Activated naive CD4-positive, alpha-beta T cell treated with anti-CD3 and anti-CD28 coated beads, Interleukin-2, amount 50 U/mL, for 72 hours (primary cell): ENCODE results near the gene FYCO1. TPM values are rescaled to one million over a fixed set of nuclear protein-coding genes. Genes with fewer than 3 reads are reported as not detected.
A peak's percentile ranks its signal among the peaks of the same experiment; 100 is the strongest.

Source experiments
- ATAC-seq, 2 donors: fragments of 150-1000 bp; cut with Tn5 transposase; 2 replicates each; pipeline ENCODE4 v1.10.0; 2021; ENCODE audit warnings: mild to moderate bottlenecking in 2 of 2, moderate library complexity in 2 of 2
- DNase-seq, 2 donors: peaks; one replicate each; pipeline ENCODE4 v3.0.0; 2021 to 2022; ENCODE audit warnings: low spot score in 2 of 2
- H3K27ac Mint-ChIP-seq, 2 donors: one replicate each; pipeline ENCODE4 v1.8.0; 2022; ENCODE audit warnings: mild to moderate bottlenecking in 2 of 2, mixed read lengths in 2 of 2
- H3K36me3 Mint-ChIP-seq, 2 donors: one replicate each; pipeline ENCODE4 v1.8.0; 2022; ENCODE audit warnings: mixed read lengths in 2 of 2
- H3K9me3 Mint-ChIP-seq, 2 donors: one replicate each; pipeline ENCODE4 v1.8.0; 2022; ENCODE audit warnings: mixed read lengths in 2 of 2
- total RNA-seq, 2 donors: library from RNA; stranded (reverse); gene quantifications; one replicate each; pipeline ENCODE4 v1.2.3, GENCODE V29; 2022

FYCO1 gene
- total RNA-seq, 2 donors from 2014 or later, result 4.4 to 18.1 TPM

DNA sequence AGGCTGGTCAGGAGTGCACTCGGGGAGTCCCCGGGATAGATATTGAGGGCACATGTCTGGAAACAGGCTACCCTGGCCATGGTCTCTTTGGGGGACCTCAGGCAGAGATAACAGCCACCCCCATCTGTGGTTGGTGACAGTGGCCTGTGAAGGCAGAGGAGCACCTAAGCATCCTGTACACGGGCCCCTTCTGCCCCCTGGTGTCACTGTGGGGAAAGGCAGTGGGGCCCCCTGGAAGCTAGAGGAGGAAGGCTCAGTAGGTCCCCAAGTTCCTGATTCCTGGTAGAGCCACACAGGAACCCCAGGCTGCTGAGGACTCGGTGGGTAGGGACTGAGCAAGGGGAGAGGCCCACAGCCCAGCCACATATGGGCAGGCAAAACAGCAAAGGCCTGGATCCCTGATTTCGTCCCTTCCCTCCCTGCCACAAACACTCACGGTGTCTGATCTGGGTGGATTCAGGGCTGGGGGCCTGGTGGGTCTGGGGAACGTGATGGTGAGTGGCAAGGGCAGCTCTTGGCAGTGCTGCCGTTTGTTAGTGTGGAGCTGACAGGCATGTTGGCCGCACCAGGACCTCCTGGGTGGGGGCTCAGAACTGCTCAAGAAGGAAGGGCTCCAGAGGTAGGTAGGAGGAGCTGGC, 66.5 kb downstream of the FYCO1 start:
- H3K9me3 Mint-ChIP-seq, result no peaks in the 10 kb centered on the region
- no peak overlapping the region for H3K27ac Mint-ChIP-seq
- H3K36me3 Mint-ChIP-seq, result peaks cover 0 to 5% of the 10 kb centered on the region in 2 donors
- ATAC-seq, result peak; percentile 84 to 91
- peak; percentile 66 to 74 for DNase-seq

DNA sequence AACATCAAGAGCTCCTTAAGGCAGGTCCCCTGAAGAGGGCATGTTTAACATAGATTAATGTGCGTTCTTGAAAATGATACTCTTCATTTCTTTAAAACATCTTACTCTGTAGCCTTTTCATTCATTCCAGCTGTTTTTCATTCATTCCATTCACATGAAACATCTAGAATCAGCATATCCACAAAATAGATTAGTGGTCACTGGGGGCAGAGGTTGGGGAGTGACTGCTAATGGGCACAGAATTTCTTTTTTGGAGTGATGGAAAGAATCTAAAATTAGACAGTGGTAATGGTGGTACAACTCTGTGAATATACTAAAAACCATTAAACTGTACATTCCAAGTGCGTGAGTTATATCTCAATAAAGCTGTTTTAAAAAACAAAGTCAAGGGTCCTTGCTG, 67.7 kb downstream of the FYCO1 start:
- DNase-seq (no peak), ATAC-seq (no peak)
- H3K27ac Mint-ChIP-seq, result no peak overlapping the region
- no peaks in the 10 kb centered on the region for H3K9me3 Mint-ChIP-seq
- H3K36me3 Mint-ChIP-seq, result peaks cover 7 to 13% of the 10 kb centered on the region in 2 donors

DNA sequence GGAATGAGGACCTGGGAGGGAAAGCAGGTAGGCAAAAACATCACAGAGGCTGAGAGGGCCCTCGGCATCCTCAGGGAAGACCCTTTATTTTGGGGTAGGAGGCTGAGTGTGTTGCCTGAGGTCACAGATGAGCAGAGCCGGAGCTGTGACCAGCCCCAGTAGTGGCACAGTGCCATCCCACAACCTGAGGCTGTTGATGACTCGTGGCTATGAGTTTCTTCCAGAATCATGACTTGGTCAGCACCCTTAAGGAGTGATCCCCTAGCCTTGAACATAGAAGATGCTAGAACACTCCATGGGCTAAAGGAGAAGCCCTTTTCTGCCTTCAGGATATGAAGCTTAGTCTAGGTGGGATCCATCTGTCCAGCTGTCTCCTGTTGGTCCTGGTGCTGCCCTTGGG, 71.9 kb downstream of the FYCO1 start:
- ATAC-seq (peak in 1 of 2 donors; percentile 45), DNase-seq (peak in 1 of 2 donors; percentile 47)
- H3K36me3 Mint-ChIP-seq, result peaks cover 13 to 19% of the 10 kb centered on the region in 2 donors
- H3K9me3 Mint-ChIP-seq, result no peaks in the 10 kb centered on the region
- H3K27ac Mint-ChIP-seq, result no peak overlapping the region

DNA sequence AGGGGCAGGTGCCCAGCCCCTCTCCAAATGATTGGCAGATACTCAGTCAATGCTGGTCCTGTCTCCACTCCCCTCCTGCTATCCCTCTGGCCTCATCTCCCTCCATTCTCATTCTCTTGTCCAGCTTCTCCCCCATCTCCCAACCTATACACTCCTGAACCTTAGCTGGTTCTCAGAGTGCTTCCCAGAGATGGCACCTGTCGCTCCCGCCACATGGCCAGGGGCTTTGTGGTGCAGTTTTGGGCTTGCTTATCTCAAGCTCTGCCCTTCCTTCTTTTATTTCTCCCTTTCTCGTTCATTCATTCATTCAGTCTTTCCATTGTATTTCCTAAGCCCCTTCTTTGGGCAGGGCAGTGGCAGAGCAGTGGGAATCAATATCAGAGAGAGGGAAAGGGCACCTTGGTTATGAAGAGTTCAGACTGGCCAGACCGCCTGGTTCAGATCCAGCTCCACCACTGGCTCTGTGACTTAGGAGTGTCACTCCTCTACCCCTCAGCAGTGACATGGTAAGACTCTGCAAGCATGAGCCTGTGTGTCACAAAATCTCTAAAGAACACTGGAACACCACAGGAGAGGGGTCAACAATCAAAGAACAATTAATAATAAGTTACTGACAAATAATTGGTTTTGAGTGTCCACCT, 72.6 kb downstream of the FYCO1 start:
- no peaks in the 10 kb centered on the region for H3K9me3 Mint-ChIP-seq
- H3K27ac Mint-ChIP-seq, result no peak overlapping the region
- peaks cover 13 to 19% of the 10 kb centered on the region in 2 donors for H3K36me3 Mint-ChIP-seq
- ATAC-seq (no peak), DNase-seq (no peak)

DNA sequence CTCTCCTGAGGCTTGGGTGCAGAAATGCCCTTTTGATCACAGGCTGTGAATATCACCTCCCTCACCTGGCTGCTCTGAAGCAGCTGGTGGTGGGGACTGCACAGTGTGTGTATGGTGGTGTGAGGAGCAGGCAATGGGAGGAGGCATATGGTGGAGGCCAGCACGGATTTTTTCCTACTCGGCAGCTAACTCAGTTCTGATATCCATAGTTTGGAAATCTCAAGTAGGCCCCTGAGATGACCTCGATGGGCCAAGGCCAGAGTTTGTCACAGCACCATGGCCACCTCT, 73.6 kb downstream of the FYCO1 start:
- peak in 1 of 2 donors; percentile 14 for DNase-seq
- Mint-ChIP-seq H3K36me3 (peaks cover 13 to 20% of the 10 kb centered on the region in 2 donors), H3K9me3 (no peaks in the 10 kb centered on the region), H3K27ac (no peak overlapping the region)
- no peak for ATAC-seq

DNA sequence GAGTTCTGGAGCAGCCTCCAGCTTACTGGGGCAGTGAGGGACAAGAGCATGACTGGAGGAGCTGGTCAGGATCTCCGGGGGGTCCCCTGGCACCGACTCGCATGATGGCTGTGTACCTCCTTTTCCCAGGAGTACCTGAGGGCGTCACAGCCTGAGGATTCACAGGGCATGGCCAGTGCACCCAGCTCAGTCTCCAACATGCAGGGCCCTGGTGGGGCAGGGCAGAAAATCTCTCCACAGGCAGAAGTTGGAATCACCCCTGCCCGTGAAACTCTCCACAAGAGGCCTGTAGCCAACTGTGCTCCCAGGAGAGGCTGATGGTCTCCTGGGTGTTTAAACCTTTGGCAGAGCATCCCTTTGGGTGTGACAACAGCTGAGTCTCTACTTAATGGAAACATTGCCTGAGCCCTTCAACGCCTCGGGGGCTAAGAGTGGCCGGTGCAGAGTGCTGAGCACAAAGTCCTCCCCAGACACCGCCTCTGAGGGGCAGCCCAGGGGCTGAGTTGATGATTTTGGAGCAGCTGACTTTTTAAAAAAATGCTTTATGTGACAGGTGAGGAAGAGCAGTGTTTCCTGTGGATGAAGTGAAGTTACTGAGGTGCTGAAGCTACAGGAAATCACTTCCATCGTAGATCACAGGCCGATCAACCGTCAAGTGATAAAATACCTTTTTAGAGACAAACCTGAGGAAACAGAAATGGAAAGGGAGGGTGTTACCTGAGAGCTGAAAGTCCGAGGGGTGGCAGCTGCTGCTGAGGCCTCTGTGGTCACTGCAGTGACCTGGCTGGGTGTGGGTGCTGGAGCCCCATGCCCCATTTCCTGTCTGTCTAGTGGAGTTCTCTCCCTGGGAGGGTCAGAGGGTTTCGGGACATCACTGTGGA, 74.2 kb downstream of the FYCO1 start:
- DNase-seq, result peak in 1 of 2 donors; percentile 25
- ATAC-seq, result no peak
- no peaks in the 10 kb centered on the region for H3K9me3 Mint-ChIP-seq
- no peak overlapping the region for H3K27ac Mint-ChIP-seq
- peaks cover 13 to 24% of the 10 kb centered on the region in 2 donors for H3K36me3 Mint-ChIP-seq

DNA sequence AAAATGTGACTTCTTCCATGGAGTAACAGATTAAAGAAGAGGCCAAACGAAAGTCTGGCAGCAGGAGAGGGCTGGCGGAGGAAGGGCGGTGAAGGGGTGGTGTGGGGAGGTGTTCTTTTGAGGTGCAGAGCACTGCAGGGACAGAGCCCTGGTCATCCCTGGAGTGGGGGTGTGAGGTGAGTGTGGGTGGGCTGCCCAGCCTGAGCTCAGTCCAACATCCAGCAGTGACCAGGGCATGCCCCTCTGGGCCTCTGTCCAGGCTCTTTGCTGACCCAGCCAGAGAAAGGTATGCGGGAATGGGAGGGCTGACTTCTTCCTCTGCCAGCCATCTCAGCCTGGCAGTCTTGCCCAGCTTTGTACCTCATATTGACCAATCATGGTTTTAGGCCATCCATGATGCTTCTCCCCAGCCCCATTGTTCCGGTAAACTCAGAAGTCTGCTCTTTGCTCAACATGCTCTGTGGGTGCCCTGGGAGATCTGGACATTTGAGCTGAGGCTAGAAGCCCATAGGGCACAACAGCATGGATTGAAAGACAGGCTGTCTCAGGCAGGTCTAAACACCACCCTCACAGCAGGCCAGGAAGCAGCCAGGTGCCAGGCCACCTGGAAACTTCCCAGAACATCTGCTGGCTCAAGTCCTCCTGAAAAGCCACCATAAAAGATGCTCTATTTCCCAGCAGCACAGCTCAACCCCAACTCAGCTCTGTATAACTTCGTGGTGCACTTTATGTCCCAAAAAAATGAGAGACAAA, 78.3 kb downstream of the FYCO1 start:
- H3K36me3 Mint-ChIP-seq, result peaks cover 5 to 15% of the 10 kb centered on the region in 2 donors
- H3K9me3 Mint-ChIP-seq, result no peaks in the 10 kb centered on the region
- ATAC-seq, result no peak
- no peak overlapping the region for H3K27ac Mint-ChIP-seq
- peak in 1 of 2 donors; percentile 52 for DNase-seq

DNA sequence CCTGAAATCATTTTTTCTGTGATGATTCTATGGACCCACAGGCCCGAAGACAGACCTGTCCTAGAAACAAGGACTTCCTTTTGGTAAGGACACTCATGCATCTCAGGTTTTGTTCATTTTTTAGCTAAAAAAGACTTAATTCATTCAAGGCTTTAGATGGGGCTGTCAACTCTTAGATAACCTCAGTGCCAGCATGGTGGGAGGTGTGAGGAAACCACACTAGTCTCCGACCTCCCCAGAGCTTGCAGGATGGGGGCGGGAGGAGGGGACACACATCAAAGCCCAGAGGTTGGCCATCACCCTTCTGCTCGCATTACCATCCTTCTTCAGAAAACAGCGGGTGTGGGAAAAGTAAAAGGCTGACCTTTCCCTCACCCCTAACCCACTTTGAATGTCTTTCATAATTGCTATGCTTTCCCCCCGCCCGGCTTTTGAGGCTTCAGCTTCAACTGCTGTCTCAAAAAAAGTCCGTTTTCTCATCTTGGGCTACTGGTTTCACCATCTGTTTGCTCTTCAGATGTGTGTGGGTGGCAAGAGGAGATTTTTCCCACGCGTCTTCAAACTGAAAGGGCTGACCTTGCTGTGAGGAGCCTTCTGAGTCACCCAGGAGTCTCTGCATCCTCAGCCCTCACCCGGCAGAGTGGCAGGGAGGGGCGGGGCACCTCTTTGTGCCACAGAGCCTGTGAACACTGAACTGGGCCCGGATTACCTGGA, 79.9 kb downstream of the FYCO1 start:
- DNase-seq (peak; percentile 72 to 88), ATAC-seq (peak; percentile 92 to 93)
- Mint-ChIP-seq H3K27ac (peak overlapping the region; percentile 50 to 72), H3K9me3 (no peaks in the 10 kb centered on the region), H3K36me3 (peaks cover 0 to 5% of the 10 kb centered on the region in 2 donors)

DNA sequence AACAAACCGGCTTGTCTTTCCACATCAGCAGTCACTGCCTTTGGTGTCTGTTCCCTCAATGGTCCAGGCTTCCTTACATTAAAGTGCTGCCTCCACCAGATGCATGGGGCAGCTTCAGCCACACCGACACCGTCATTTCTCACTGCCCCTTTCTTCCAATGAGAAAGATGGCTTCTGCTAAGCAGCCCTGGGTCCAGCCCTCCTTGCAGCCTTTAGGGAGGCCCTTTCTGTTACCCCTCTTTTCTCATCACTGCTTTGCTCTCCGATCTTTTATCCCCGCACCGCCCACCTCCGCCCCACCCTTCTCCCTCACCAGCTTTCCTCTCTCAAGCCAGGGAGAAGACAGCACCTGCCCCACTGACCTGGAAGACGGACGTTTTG, 80.6 kb downstream of the FYCO1 start:
- Mint-ChIP-seq H3K9me3 (peaks cover 0 to 3% of the 10 kb centered on the region in 2 donors), H3K36me3 (peaks cover 0 to 10% of the 10 kb centered on the region in 2 donors), H3K27ac (peak overlapping the region; percentile 50 to 72)
- ATAC-seq (no peak), DNase-seq (no peak)

DNA sequence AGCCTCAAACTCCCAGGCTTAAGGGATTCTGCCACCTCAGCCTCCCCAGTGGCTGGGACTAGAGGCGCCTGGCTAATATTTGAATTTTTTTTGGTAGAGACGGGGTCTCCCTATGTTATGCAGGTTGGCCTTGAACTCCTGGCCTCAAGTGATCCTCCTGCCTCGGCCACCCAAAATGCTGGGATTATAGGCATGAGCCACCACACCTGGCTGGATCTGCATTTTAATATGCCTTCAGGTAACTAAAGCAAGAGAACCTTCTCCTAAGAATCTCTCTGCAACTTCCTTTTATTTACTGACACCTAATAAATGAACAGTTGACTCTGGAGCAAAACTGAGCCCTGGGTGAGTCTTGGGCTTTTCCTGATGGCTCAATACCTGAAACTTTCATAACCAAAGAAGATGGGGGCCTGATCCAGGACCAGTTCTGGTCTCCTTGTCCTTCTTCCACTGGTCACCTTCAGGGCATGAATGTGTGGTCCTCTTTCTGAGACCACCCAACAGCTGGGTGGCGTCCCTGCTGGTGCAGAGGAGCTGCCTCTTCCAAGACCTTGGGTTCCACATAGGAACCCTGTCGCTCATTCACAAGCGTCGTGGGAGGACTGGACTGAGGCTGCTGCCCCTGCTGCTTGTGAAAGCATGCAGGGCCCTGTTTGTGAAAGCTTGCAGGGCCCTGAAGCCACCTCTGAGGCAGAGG, 81.1 kb downstream of the FYCO1 start:
- peaks cover 0 to 4% of the 10 kb centered on the region in 2 donors for H3K9me3 Mint-ChIP-seq
- H3K36me3 Mint-ChIP-seq, result peaks cover 0 to 14% of the 10 kb centered on the region in 2 donors
- no peak for DNase-seq
- H3K27ac Mint-ChIP-seq, result peak overlapping the region in 1 of 2 donors; percentile 72
- no peak for ATAC-seq

DNA sequence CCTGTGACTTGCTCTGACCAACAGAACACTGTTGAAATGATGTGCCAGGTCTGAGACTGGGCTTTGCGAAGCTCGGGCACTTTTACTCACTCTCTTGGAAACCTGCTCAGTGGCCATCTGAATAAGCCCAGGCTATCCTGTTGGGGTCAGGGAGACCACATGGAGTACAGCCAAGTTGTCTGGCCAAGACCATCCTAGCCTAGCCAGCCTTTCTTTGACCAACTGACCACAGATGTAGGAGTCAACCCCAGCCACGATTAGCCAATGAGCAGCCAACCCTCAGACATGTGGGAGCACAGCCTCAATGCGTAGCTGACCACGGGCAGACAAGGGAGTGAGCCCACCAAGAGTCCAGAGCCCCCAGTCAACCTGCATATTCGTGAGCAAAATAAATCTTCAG, 83.2 kb downstream of the FYCO1 start:
- peaks cover 0 to 4% of the 10 kb centered on the region in 2 donors for H3K9me3 Mint-ChIP-seq
- H3K27ac Mint-ChIP-seq, result no peak overlapping the region
- peaks cover 0 to 14% of the 10 kb centered on the region in 2 donors for H3K36me3 Mint-ChIP-seq
- DNase-seq (no peak), ATAC-seq (no peak)

DNA sequence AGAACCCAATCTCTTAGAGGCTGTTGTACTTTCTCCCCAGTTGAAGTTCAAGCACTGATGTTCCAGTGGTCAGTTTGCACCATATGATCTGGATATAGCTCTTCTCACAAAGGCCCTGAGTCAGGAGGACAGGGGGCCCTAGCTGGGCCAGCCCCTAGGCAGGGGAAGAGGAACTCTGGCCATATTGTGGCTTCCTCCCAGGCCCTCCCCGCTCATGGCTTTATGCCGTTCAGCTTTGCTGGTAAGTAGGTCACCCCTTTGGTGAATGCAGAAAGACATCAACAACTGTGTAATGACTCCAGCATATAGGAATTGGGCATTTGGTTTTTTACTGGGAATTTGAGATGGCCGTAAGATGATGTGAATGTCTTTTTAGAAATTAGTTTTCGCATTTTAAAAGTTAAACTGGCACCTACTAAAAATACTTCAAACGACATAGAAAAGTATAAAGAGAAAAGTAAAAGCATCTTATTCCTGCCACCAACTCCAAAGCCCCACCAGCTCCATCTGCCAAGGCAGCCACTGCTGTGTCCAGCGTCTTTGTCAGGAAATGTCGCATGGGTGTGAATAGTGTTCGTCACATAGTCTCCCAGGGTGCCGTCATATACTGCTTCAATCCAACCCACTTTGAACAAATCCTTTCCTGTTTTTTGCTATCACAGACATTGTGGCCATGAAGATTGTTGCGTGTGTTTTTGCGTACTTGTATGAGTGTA, 84.0 kb downstream of the FYCO1 start:
- peaks cover 0 to 4% of the 10 kb centered on the region in 2 donors for H3K9me3 Mint-ChIP-seq
- H3K36me3 Mint-ChIP-seq, result peaks cover 0 to 13% of the 10 kb centered on the region in 2 donors
- DNase-seq, result no peak
- ATAC-seq, result no peak
- H3K27ac Mint-ChIP-seq, result no peak overlapping the region

DNA sequence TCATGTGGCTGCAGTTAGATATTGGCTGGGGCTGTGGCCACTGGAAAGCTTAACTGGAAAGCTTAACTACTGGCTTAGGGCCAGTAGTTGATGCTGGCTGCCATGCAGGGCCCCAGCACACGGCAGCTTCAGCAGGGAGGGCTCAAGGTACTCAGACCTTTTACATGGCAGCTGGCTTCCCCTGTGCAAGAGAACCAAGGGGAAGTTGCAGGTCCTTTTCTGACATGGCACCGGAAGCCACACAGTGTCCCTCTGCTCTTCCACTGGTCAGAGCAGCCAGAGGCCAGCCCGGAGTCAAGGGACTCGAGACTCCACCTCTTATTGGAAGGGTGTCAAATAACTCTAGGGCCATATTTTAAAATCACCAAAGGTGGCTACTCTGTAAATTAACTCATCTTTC, 84.7 kb downstream of the FYCO1 start:
- peaks cover 0 to 4% of the 10 kb centered on the region in 2 donors for H3K9me3 Mint-ChIP-seq
- no peak overlapping the region for H3K27ac Mint-ChIP-seq
- no peak for ATAC-seq
- no peak for DNase-seq
- peaks cover 0 to 13% of the 10 kb centered on the region in 2 donors for H3K36me3 Mint-ChIP-seq

DNA sequence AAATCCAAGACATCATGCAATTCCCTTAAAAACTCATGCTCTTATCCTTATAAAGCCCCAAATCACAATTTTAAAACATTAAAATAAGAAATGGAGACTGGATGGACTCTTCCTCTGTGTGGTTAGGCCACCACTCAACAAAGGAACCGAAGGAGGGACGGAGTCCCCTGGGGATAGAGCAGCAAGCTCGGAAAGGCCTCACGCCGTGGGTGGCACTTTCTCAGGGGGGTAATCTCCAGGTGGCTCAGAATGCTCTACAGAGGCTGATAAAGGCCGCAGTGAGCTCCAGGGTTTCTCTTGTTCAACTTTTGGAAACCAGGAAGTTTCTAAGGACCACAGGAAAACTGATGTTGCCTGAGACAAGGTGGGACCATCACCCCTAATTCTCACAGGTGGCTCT, 86.1 kb downstream of the FYCO1 start:
- Mint-ChIP-seq H3K9me3 (peaks cover 0 to 4% of the 10 kb centered on the region in 2 donors), H3K27ac (no peak overlapping the region), H3K36me3 (peaks cover 5 to 13% of the 10 kb centered on the region in 2 donors)
- no peak for ATAC-seq
- no peak for DNase-seq

DNA sequence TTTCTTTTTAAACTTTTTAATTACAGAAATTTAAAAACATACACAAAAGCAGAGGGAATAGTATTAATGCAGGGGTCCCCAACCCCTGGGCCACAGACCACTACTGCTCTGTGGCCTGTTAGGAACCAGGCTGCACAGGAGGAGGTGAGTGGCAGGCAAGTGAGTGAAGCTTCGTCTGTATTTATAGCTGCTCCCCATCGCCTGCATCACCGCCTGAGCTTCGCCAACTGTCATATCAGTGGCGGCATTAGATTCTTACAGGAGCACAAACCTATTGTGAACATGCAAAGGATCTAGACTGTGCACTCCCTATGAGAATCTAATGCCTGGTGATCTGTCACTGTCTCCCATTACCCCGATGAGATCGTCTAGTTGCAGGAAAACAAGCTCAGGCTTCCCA, 86.9 kb downstream of the FYCO1 start:
- Mint-ChIP-seq H3K9me3 (peaks cover 0 to 4% of the 10 kb centered on the region in 2 donors), H3K36me3 (peaks cover 5 to 13% of the 10 kb centered on the region in 2 donors), H3K27ac (no peak overlapping the region)
- DNase-seq (no peak), ATAC-seq (no peak)
